ENCODE measurements around the gene DNMBP.

DNA sequence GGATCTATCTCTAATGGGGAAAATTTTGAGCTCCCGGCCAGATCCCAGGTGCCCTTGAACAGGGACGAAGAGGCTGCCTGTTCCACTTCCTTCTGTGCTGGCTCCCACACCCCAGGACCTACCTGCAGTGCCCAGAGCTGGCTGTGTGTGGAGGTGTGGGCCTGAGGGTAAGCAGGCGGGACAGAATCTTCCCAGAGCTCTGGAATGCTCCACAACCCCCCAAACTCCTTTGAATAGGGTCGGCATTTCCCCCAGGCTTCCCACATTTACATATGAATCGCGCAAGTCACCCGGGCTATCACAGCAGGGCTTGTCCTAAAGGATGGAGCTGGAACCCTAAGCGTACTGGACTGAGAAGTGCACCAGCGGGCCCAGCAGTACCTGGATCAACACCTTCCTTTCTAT is 95.9 kb downstream of the DNMBP start:
- TF ChIP-seq, protein P1, sequence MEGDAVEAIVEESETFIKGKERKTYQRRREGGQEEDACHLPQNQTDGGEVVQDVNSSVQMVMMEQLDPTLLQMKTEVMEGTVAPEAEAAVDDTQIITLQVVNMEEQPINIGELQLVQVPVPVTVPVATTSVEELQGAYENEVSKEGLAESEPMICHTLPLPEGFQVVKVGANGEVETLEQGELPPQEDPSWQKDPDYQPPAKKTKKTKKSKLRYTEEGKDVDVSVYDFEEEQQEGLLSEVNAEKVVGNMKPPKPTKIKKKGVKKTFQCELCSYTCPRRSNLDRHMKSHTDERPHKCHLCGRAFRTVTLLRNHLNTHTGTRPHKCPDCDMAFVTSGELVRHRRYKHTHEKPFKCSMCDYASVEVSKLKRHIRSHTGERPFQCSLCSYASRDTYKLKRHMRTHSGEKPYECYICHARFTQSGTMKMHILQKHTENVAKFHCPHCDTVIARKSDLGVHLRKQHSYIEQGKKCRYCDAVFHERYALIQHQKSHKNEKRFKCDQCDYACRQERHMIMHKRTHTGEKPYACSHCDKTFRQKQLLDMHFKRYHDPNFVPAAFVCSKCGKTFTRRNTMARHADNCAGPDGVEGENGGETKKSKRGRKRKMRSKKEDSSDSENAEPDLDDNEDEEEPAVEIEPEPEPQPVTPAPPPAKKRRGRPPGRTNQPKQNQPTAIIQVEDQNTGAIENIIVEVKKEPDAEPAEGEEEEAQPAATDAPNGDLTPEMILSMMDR (IDR thresholded peaks at IDR 0.05; ENCODE audit: low read length): no peak
- TF ChIP-seq EZH2 (optimal IDR thresholded peaks at IDR 0.05; ENCODE audit: low read depth, low read length) (no peak), EZH2phosphoT487 (IDR thresholded peaks at IDR 0.05; ENCODE audit: low read length) (no peak)
